B cell (primary cell): ENCODE measurements around the gene CMTM6.
"Not testable (repeated sequence)": the region's sequence is repeated elsewhere in the genome, so short reads cannot be mapped to it uniquely, and the experiment has no call there.

Experiments
- CTCF ChIP-seq: fragments of 200-600 bp; IDR thresholded peaks from one replicate; pipeline ENCODE4 v1.8.0; 2022; ENCODE audit warnings: antibody characterized with exemption, mild to moderate bottlenecking
- EZH2 ChIP-seq: IDR thresholded peaks from 2 replicates; pipeline ENCODE4 v1.6.1; 2012; ENCODE audit warnings: borderline replicate concordance, low read depth, mild to moderate bottlenecking, moderate library complexity, low read length; ENCODE audit not compliant: insufficient read depth, poor library complexity, severe bottlenecking

DNA sequence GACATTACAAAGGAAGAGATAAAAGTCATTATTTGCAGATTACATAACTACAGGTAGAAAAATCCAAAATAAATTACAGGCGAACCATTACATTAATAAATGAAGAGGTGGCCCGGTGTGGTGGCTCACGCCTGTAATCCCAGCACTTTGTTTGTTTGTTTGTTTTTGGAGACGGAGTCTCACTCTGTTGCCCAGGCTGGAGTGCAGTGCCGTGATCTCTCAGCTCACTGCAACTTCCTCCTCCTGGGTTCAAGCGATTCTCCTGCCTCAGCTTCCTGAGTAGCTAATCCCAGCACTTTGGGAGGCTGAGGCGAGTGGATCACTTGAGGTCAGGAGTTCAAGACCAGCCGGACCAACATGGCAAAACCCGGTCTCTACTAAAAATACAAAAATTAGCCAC, 14.1 kb upstream of the CMTM6 start:
- not testable (repeated sequence) for TF ChIP-seq CTCF, EZH2
